HG03095 (cell line): ENCODE results near the gene INO80E.
"Not testable (repeated sequence)": the region's sequence is repeated elsewhere in the genome, so short reads cannot be mapped to it uniquely, and the experiment has no call there.

ENCODE experiments used
- ATAC-seq: cut with Tn5 transposase; IDR thresholded peaks from one replicate; pipeline ENCODE4 v1.9.1; 2021; ENCODE audit warnings: moderate library complexity; ENCODE audit not compliant: unreplicated experiment

Gene INO80E

DNA sequence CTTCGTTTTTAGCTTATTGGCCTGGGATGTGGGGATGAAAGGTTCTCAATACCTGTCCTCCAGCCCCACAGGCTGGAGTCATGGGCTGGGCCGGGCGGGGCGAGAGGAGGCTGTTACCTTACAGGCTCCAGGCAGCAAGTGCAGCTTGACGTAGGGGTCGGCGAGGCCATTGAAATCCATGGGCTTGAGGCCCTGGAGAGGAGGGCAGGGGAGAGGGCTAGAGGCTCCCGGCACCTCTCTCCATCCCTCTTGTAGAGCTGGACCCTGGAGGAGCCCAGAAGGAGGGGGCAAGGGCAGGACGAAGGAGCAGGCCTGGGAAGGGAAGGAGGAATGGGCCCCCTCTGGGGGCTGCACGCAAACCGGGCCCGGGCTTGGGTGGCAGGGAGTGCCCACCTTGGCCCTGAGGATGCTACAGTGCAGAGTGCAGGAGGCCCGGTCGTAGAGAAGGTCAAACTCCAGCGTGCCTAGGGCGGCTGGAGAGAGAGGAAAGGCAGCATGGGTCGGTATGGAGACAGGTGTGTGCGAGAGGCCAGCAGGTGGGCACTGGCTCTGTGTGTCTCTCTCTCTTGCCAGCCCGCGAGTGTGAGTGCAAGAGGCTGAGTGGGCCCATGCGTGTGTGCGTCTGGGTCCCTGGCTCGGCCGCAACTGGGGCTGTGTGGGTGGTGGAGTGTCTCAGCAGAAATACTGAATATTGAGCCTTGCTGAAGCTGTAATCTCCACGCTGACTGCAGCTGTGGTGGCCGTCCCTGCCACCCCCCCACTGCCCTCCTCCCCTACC, 13.2 kb downstream of the INO80E start:
- ATAC-seq: no peak

DNA sequence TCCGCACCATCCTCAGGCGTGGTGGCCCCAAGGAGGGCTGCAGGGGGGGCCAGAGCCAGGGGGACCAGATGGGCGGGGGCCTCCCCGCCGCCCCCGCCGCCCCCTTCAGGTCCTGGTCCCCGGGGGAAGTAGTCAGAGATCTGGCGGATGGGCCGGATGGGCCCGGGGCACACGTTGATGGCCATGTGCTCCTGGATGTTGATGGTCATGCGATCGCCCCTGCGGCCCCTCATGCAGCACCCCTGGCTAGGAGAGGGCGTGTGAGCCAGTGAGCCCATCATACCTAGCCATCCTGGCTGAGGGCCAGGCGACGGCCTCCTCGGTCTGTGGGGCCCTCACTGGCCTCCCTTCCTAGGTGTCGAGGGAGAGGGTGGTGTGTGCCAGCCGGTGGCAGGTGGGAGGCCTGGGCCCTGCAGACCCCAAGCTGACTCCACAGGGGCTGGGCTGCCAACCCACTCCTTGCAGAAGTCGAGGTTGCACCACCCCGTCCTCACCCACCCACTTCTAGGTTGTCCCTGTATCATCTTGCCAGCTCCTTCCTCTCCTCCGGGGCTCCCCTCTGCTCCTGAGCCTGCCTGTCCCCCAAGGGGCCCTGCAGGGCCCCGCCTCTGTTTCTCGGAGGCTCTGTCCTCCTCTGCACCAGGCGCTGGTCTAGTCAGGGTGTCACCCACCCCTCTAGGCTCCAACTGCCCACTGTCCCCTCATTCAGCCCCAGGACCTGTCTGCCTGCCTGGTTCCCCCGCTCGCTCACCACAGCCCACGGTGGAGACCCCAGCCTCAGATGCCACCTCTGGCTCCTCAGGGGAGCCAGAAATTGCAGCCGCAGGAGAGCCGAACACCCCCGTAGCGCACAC, 14.2 kb downstream of the INO80E start:
- no peak for ATAC-seq

GRCh38 chr16:30010844-30011713, 15.0 kb downstream of the INO80E start, which contains the start of gene DOC2A:
TSS of gene DOC2A (minus strand) at chr16:30011027. CDS start at chr16:30010222, 805 bp downstream.
- ATAC-seq: no peak

DNA sequence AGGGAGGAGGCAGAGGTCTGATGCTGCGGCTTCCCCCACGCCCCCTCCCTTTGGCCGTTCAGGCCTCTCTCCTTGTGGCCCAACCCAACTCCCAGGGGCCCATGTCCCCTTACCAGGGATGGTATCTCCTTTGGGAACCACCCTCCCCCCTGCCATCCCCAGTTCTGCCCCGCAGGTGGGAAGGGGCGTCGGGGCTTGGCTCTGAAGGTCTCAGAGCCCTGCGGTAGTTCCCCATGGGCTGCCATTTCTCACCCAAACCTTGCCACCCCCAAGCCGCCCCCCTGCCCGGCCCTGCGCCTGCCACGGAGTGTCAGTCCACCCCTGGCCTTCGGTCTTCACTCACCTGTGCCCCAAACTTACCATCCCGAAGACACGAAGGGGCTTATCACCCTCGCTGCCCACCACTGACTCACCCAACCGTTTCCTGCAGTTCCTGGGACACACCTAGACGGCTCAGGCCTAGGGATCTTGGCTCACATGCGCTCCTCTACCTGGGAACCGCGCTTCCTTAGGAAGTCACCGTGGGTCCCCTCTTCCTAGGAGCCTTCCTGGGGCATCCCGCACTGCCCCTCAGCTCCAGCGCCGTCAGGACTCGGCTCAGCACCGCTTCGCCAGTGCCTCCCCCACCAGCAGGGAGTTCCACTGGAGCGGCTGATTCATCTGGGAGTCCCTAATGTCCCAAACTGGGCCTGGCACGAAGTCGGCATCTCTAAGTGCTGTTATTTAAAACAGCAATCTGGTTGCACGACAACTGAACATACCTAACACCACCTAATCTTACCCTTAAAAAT, 15.9 kb downstream of the INO80E start:
- ATAC-seq: no peak

- ATAC-seq: not testable (repeated sequence)
Observed at GRCh38 chr16:30012598-30012997, 16.6 kb downstream of the INO80E start.

GRCh38 chr16:30015450-30015849, 19.4 kb downstream of the INO80E start:
- not testable (repeated sequence) for ATAC-seq

GRCh38 chr16:30016555-30017276, 20.7 kb downstream of the INO80E start:
- ATAC-seq: no peak

DNA sequence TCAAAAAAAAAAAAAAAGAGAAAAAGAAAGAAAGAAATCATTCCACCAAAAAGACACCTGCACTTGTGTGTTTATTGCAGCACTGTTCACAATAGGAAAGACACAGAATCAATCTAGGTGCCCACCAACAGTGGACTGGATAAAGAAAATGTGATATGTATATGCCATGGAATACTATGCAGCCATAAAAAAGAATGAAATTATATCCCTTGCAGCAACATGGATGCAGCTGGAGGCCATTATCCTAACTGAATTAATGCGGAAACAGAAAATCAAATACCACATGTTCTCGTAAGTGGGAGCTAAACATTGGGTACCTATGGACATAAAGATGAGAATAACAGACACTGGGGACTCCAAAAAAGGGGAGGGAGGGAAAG, 21.2 kb downstream of the INO80E start:
- ATAC-seq: no peak

DNA sequence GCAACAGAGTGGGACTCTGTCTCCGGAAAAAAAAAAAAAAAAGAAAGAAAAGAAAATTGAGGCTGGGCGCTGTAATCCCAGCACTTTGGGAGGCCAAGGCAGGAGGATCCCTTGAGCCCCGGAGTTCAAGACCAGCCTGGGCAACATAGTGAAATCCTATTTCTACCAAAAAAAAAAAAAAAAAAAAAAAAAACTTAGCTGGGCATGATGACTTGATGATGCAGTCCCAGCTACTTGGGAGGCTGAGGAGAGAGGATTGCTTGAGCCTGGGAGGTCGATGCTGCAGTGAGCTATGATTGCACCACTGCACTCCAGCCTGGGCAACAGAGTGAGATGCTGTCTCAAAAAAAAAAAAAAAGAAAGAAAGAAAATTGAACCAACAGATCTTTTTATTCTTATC, 21.9 kb downstream of the INO80E start:
- not testable (repeated sequence) for ATAC-seq

- ATAC-seq: no peak
Observed at GRCh38 chr16:30018731-30019158, 22.7 kb downstream of the INO80E start.

GRCh38 chr16:30022887-30023286, 26.8 kb downstream of the INO80E start, which contains the start of gene C16orf92:
TSS of gene C16orf92 (plus strand) at chr16:30023198. CDS start at chr16:30023341, 143 bp downstream.
- ATAC-seq: no peak

GRCh38 chr16:30023586-30023985, 27.5 kb downstream of the INO80E start:
- ATAC-seq: no peak

- ATAC-seq: no peak
Observed at GRCh38 chr16:30024451-30024850, 28.4 kb downstream of the INO80E start.

DNA sequence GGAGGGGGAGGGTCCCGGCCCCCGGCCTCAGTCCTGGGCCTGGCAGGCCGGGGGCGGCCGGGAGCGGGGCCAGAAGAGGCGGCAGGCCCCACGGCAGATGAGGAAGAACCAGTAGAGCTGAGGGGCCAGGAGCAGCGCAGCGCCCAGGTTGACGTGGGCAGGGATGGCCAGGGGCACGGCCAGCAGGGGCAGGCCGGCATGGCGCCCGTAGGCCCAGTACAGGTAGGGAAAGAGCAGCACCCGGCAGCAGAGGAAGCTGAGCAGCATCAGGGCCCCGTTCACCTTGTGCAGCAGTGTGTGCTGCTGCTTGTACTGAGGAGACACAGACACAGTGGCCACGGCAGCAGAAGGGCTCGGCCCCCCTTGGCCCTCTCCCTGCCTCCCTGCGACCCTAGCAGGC, 29.1 kb downstream of the INO80E start:
- ATAC-seq: no peak

DNA sequence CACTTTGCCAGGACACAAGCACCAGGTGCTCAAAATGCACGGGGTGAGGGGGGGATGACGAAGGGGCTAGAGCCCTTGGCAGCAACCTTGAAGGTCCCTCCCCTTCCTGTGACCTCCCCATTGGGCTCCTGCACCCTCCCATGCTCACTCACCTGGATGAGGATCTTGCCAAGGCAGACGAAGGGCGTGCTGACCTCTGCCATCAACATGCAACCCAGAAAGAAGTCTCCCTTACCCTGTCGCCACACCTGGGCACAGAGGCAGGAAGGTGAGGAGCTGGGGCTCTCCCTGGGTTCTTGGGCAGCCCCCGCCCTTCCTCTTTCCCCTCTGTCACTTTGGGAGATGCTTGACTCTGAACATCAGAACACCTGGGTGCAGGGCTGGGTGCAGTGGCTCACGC, 29.5 kb downstream of the INO80E start:
- no peak for ATAC-seq

- ATAC-seq: no peak
Observed at GRCh38 chr16:30026449-30026848, 30.4 kb downstream of the INO80E start.

DNA sequence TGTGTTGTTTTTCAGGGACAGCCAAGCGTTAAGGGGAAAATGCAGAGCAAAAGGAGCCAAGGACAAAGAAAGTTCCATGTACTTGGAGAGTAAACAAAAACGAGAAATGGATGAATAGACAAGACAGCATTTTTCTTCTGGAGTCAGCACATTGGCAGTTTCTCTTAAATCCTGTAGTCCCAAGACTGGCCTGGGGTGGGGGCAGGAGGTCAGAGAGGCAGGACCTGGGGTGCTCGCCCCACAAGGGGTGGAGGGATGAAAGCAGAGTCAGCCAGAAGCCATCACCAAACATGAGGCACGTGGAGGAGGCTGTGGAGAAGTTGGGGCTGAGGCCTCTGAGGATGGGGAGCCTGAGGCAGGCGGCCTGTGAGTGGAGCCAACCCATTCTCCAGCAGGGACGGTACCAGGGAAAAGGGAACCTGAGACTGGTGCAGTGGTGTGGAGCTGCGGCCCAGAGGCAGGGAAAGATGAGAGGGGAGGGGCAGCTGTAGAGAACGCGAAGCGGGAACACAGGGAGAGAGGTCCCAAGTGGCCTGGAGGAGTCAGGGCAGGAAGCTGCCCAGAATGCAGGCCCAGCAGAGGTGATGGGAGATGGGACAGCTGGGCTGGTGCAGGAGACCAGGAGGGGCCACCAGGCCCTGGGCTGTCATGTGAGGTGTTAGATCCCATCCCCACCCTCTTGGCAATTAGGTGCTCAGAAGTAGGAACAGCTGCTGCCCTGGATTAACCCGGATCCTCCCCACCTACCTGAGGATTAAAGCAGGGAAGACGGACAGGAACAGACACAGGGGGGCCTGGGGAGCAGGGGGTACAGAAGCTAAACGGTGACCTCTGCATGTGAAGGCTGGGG, 31.8 kb downstream of the INO80E start:
- ATAC-seq: no peak

DNA sequence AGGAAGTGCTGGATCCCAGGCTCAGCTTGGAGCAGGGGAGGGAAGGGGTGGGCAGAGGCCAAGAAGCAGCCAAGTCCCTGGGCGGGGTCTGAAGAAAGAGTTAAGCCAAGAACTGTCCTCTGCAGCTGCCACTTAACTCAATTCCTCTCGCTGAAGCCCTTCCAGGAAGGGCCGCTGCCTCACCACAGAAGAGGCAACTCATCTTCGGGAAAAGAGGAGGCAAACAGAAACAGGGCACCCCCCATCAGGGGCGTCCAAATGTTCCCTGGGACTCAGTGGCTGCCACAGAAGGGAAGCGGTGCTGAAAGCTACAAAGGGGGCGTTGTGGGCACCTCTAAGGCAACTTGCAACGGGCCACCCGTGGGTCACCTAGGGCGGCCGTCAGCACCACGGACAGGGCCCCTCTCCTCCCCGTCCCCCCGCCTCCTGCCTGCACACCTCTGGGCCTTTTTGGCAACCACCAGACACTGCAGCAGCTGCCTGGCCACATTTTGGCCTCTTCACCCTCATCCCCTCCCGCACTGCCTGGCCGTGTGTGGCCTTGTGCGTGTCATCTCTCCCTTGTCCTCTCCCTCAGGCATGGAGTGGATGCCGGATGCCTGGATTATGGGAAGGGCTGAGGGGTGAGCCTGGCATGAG, 32.5 kb downstream of the INO80E start:
- no peak for ATAC-seq
